Measurements from ENCODE around the gene GGT6.

GGT6 gene

DNA sequence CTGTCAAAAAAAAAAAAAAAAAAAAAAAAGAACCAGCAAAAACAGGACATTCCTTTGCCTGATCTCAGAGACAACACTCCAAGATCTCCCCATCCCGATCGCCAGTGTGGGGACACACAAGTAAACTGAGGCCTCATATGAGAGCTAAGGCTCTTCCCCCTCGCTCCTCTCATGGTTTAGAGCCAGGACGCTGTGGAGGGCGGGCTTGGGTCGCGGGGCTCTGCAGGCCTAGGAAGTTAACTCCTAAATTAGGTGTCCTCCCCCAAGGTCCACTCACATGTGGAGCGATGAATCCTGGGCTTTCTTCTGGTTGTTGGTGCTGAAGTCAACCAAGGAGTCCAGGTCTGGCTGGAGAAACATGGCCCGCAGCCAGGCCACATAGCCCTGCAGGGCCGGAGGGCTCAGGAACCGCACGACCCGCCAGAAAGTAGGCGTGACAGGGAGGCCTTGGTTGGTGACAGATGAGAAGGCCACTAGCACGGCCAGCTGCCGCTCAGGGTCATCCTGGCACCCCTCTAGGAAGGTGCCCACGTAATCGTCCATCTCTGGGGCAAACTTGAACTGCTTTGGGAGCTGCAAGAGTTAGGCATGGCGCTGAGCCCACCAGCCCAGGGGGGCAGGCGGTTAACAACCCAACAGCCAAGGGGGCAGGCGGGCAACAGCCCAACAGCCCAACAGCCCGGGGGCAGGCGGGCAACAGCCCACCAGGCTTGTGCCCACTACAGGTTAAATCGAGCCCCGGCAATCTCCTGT, 10.4 kb downstream of the GGT6 start:
- no peak for DNase-seq

DNA sequence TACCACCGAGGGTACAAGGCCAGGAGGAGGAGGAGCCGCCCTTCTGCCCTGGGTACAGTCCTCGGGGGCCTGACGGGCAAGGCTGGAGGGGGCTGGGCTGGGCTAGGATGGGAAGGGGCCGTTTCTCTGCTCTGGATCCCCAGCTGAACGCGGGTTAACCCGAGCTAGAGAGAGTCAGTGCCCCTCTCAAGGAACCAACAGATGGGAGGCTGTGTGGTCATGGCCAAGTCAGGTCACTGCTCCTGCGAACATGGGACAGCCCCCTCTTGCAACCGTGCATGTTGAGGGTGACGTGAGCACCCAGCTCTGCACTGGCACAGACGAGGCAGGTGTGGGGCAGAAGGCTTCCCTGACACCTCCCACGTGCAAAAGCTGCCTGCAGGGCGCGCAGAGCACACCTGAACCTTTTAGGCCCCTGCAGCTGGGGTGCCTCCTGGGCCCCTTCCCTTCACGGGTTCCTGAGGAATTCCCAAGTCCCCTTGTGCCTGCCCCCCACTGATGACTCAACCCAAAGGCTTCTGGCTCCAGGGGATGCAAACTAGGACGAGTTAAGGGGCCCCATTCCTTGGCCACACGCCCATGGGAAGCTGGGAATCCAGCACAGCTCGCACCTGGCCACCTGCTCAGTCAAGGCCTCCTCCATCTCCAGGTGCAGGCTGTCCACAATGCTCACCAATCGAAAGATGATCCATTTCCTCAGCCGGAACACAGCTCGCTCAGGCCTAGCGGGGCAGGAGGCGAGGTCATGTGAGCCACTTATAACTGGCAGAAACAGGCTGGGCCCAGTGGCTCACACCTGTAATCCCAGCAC, 11.5 kb downstream of the GGT6 start:
- DNase-seq = no peak

DNA sequence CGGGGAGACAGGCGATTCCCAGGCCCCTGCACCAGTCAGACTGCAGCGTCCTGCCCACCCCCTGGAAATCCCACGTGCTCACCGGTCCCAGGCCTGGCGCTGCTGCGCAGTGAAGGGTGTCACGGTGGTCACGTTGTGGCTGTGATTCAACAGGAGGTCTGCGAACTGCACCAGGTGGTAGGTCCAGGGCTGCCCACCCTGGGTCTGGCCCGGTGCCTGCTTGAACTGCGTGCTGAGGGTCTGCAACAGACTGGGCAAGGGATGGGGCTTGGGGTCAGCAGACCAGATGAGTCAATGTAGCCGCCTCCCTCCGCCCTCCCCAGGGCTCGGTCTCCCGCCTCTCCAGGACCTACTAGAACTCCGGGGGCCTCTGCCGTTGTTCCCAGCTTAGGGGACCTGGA, 12.3 kb downstream of the GGT6 start:
- no peak for DNase-seq

DNA sequence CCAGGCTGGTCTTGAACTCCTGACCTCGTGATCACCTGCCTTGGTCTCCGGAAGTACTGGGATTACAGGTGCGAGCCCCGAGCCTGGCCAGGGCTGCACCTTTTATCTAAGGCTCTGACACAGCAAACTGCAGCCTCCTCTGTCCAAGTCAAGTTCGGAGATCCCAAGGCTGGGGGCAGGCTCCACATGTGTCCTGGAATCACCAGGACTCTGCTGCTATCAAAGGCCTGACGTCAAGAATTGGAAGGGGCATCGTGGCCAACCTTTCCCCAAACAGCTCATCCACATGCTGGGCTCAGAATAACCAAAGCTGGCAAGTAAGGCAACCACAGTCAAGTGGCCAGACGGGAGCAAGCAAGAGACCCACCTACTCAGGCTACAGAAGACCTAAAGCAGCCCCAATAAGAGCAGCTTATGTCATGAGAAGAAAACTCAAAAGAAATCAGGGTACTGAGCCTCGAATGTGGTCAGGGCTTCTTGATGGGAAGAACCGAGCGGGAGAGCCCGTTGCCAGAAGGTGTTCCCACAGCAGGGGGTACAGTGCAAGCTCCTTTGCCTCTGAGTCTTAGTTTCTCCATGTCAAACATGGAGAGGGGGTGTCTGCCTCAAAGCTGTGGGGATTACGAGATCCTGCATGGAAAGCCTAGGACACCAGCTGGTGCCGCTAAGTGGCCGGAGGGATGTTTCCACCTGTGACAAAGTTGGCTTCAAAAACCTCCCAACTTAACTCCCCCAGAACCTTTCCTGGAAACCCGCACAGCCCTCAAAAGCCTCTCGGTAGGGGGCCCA, 13.1 kb downstream of the GGT6 start:
- no peak for DNase-seq

DNA sequence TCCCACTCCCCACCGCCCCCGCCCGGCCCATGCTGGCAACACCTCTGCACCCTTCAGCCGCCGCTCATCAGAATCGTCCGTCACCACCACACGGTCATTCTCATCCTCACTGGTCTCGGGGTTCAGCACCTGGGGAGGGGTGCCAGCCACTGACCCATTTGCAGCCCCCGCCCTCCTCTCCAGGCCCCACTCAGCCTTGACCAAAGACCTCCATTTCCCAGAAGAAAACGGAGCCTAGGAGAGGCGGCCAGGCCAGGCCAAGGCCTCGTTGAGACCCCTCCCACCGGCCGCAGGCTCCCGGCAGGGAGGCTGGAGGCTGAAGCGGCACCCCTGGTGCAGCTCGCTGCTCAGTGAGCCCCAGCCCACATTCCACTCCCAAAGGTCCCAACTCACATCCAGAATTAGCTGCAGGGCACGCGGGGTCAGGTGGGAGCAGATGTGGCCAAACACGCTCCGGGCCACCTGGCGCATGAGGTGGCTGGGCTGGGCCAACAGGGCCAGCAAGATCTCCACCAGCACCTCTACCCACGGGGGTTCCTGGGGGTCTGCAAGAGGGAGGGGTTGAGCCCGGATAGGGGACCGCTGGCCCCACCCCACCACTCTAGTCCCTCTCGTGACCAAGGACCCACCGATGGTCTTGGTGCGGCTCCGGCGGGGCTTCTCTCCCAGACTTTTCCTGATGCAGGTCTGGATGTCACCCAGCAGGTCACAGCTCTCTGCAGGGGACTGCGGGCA, 15.0 kb downstream of the GGT6 start:
- no peak for DNase-seq

DNA sequence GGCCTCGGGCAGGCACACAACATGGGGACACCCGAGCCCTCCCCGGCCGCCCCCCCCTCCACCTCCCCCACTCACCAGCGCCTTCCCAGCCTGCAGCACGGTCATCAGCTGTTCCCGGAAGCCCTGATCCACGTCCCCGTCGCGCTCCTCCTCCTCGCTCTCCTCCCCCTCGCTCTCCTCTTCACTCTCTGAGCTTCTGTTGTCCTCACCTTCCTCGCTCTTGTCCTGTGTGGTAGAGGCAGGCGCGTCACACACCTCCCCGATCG, 15.5 kb downstream of the GGT6 start:
- DNase-seq = no peak

DNA sequence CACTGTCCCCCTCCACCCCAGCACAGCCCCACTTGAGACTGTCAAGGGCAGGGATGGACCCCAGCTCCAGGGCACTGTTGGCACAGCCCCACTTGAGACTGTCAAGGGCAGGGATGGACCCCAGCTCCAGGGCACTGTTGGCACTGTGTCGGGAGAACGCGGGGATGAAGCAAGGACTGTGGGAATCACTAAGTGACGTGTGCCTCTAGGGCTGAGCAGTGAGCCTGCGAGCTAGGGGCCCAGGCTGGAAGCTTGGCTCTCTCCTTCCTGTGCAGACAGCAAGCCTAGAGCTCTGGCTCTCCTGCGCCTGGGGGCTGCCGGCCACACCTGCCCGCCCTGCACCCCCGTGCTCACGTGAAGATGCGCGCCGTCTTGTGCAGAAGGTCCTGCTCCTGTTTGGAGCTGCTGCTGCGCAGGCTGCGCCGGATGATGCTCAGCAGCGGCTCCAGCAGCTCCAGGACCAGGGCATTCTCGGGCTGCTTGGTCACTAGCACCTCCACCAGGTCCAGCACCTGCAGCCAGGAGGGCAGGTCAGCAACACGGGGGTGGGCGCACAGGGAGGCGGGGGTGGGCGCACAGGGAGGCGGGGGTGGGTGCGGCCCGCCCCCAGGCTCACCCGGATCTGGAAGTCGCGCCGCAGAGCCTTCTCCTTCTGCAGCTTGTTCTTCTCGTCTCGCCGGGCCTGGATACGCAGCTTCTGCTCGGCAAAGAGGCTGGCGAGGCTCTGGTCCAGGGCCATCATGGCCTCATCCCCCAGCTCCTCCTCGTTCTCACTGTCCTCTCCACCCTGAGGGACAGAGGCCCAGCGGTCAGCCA, 16.0 kb downstream of the GGT6 start:
- no peak for DNase-seq

DNA sequence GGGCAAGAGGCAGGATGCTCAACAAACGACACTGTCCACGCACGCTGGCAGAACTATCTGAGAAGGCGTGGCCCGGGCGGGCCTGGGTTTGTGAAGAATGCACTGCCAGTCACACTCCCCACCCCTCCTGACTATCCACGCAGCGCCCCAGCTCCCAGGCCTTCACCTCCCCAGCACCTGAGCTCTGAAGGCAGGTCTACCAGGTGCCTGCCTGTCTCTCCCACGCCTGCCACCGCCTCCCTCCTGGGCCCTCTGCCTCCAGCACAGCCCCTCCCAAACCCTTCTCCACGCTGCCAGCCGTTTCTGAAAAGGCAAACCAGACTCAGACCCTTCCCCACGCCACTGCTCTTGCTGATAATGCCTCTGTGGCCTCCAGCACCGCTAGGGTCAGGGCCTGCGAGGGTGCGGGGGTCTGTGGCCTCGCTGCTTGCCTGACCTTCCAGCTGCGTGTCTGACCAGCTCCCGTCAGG, 16.8 kb downstream of the GGT6 start:
- DNase-seq = no peak

DNA sequence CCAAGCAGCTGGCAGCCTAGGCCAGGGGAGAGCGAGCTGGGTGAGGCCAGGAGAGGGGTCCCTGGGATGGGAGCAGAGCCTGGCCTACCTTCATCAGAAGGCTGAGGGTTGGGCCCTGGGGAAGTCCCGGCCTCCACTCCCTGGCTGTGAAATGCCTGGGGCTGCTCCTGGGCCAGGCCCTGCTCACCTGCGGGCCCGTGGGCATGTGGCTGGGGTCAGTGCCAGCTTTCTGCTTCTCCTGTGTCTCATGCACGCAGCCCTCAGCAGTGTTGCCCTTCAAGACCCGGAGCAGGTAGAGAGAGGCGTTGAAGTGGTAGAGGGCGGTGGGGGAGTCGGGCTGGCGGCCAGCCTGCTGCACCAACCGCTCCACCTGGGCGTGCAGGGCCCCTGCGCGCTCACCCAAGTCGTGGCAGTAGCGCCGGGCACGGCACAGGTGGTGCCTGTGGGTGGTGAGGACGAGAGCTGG, 17.6 kb downstream of the GGT6 start:
- DNase-seq = no peak

DNA sequence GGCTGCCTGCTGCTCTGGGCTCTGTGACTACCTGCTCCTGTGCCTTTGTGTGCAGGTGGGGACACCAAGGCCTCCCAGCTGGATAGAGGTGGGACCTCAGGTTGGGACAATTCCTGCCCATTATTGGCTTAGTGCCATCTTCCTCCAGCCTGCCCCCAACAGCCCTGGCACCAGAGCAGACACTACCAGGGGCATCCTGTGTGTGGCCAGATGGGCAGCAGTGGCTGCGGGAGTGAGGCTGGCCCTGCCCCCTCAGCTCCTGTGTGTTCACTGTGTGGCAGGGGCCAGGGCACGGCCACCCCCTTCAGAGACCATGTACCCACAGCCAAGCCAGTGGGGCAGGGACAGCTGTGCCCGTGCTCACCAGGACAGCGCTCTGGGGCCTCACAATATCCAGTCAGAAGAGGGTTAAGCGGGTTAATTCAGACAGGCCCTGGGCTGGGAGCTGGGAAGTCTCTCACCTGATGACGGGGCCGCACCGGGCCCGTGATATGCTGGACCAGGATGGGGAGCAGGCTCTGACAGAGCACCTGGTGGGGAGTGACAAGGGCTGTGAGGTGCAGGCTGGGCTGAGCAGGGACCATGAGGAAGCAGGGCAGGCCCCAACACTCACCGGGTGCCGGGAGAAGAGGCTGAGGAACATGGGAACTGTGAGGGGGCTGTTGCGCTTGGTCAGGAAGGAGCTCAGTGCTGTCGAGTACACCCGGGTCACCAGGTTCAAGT, 18.2 kb downstream of the GGT6 start:
- no peak for DNase-seq

DNA sequence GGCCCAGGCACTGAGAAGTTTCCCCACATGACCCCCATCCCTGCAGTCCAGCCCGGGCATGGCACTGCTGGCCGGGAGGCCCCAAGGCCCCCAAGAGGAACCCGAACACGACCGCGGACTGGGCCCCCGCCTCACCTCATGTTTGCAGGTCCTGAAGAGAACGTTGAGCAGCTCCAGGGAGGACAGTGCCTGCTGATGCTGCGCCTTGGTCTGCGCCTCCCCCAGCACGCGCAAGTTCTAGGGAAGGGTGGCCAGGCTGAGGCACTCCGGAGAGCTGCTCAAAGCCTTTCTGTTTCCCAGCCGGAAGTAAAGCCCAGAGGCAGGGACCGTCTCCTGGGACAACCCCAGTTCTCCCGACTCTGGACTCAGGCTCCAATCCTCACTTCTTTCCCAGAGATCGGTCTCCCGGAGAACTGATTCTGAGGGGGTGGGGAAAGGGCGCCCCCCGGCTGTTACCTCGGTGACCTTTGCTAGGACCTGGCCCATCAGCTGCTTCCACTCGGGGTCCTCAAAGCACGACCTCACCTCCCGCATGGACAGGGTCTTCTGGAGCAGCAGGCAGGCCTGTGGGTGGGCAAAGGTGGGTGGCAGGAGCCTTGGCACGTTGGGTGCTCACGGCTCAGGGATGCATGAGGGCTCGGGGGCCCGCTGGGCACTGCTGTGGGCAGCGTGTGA, 18.9 kb downstream of the GGT6 start:
- no peak for DNase-seq

DNA sequence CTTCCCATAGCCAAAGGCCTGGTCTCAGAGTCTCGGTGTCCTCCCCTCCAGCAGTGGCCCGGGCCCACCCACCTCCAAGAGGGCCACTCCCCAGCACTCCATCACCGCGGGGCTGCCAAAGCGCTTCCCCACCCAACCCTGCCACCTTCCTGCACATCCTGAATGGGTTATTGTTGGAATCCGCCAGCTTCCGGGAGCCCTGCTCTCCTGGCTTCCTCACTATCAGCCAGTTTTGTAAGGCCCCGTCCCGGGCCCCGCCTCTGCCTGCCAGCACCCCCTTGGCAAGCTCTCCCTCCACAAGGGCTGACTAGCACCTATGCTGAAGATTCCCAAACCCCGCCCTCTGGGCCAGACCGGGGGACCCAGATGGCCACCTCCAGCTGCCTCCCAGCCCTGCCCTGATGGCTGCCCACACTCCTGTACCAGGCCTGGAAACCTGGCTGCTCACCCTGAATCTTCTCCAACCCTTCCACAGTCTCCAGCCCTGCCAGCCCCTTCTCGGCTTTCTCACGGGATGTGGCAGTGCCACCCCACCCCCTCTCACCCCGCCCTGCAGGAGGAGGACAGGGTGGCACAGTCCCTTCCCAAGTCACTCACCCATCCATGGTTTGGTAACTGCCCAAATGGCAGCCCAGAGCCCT, 19.6 kb downstream of the GGT6 start:
- no peak for DNase-seq

DNA sequence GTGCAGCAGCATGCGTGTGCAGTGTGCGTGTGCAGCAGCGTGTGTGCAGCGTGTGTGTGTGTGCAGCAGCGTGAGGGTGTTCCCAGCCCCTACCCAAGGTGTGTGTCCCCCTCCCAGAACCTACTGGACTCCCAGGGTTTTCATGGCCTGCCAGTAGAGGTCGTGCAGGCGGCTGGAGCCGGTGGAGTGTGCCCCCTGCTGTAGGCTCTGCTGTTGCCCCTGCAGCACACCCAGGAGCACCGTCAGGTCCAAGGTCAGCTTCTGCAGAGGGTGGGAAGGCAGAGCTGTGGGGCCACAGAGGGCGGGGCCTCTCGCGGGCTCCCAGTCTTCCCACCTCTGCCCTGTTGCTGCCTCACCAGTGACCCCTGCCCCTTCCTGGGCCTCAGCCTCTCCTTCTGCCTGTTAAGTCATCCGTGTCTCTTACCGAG, 20.1 kb downstream of the GGT6 start:
- peak; percentile 59 for DNase-seq

DNA sequence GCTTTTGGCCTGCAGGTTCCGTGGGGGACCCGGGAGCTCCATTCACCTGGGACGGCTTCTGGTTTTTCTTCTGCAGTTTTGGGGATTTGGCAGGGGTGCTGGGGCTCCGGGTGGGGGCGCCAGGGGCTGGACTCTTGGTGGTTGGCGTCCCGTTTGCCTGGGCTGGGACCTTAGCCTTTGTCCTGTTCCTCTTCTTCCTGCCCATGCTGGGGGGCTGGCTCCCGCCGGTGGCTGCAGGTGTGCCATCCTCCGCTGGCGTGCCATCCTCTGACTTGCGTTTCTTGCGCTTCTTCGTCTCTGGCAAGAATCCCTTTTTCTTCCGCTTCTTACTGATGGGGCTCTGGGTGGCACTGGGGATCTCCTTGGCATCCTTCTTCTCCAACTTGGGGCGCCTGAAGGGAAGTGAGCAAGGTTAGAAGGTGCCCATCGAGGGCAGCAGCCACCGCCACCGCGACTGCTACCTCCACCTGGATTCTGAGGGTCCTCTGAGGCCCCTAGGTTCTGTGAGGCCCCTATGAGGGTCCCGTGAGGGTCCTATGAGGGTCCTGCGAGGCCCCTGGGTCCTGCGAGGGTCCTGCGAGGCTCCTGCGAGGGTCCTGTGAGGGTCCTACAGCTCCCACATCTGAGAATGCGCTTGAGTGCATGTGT, 20.7 kb downstream of the GGT6 start:
- DNase-seq = no peak

DNA sequence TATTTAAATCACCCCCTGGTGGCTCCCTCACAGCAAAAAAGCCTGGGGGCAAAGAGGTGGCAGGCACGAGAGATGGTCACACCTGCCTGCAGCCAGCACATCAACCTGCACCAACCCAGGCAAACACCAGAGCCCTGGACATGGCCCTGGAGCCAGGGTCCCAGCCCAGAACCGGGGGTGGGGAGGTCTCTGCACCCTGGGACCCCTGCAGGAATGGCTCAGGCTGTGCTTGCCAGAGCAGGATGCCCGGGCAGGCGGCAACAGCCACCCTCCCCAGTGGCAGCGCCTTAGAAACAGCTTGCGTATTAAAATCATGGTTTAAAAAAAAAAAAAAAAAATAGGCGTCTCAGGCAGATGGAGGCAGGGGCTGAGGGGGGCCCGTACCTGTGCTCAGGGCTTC, 21.4 kb downstream of the GGT6 start:
- no peak for DNase-seq

DNA sequence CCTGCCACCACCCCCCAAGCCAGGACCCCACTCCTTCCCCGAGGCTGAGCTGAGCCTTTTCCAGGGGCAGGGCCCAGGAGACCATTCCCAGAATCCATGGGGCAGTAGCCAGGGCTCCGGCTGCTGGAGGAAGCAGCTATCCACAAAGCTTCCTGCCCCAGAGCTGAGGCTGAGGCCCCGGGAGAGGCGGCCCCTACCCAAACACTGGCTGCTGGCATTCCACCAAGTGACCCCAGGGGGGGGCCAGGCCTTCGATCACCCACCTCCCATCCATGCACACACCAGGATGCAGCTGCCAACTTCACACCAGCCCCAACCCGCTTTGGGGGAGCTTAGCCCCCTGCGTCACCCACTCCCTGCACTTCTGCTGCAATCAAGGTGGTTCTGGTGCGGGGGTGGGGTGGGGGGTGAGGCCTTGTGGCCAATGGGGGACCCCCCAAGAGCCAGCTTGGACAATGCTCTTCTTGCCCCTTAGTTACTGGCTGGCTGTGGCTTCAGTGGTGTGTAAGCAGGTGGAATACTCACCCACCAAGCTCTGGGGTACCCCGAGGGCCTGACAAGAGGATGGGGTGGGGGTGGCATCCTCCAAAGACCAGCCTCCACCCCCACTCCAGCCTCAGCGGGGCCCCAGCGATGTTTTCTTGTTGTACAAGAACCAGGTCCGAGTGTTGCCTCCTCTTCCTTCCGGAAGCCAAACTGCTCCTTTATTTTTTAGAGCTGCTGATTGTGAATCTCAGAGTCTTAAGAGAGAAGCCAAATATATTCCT, 22.0 kb downstream of the GGT6 start:
- DNase-seq = no peak

DNA sequence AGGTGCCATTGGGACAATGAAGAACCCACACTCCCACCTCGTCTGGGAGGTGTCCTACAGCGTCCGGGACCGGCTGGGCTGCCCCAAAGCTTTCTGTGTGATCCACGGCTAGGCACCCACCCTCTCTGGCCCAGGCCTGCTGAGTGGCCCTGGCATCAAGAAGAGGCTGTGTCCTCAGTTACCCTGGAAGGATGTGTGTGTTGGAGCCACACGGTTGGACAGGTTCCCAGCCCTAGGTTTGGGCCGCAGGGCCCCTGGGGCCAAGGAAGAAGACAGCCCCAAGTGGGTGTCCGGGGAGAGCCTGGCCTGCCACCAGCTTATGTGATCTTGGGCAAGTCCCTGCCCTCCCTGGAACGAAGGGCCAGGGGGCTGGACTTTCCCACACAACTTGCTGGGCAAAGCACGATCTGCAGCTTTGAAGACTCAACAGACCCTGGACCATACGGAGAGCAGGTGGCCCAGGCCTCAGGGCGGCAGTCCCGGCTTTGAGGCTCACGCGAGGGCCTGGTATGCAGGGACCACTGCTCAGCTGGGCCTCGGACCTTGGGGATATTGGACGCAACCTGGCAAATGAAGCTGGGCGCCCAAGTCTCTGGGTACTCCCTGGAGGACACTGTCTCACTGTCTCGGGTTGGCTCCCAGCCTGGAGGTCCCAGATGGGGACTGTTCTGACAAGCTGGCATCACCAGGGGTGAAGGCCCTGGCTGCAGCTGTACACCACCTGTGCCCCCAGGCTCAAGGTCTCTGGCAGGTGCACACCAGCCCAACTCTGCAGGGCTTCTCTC, 22.7 kb downstream of the GGT6 start:
- no peak for DNase-seq
